Measurements from ENCODE around the gene UGT1A1.

Gene UGT1A1

DNA sequence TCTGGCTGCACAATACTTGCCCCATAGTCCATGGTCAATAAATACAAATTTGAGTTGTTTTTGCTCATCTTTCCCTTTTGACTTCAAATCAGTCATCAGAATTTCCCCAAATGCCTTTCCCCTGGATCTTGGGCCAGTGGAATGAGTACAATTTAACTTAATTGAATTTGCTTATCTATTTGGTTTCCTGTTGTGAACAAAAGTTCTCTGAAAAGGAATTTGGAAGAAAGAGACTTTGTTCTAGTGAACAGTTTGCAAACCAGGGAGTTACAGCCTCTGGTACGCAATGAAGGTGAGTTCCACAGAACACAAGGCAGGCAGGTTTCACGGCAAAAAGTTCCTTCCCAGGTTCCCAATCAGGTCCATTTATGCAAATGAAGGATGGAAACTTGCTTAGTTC, 1.2 kb upstream of the UGT1A1 start:
- DNase-seq = no peak

DNA sequence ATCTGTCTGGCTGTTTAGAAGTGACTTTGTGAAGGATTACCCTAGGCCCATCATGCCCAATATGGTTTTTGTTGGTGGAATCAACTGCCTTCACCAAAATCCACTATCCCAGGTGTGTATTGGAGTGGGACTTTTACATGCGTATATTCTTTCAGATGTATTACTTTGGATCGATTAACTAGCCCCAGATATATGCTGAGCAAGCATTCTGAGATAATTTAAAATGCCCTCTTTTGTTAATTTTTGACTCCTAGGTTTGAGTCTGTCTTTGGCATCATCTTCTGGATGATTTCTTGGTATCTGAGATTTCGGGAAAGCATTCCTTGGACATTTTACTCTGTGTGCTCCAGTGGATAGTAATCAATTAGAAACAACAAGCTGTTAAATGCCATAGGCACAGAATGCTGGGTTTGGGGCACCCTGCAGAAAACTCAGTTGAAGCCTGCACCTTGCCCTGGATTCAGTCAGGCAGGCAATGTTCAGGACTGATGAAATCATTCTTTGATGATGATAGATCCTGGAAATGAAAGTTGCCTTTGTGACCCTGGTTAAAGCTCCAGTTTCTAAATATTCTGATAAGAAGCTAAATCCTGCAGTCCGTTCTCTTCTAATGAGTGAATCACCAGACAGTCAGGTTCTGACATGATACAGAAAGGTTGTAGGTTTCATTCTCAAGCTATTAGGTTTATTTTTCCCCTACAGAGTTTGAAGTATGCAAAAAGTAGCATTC, 1.1 kb downstream of the UGT1A1 start:
- DNase-seq = no peak

DNA sequence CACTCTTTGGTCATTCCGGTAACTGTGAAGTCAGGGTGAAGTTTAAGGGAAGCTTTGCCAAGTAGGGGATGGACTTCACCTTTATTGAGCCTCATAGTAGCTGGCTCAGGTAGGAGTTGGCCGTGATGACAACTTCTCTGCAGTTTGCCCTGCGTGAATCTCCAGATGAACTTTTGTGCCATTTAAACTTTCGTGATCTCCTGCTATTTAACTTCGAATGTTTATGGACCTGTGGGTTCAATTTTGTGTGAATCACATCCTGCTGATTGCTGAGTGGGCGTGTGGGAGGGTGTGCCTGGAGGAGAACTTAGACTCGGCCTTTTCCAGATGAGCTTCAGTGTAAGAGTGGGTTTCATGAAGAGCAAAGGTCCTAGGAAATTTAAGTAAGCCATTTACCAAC, 4.2 kb downstream of the UGT1A1 start:
- DNase-seq = no peak

DNA sequence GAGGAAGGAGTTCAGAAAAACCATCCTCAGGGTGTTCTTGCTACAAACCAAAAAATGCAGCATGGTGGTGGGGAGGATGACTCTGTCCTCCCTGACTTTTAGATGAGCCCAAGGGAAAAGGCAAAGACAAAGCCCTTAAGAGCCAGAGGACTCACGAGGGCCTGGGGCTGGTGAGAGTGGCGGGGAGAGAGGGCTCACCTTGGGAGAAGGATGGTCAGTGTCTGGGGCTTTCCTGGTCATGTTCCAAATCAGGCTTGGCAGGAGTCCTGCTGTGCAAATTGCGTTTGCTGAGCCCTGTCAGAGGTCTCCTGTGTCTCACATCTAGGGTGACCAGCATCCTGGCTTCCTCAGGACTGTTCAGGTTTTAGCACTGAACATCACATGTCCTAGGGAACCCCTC, 4.7 kb downstream of the UGT1A1 start:
- no peak for DNase-seq

DNA sequence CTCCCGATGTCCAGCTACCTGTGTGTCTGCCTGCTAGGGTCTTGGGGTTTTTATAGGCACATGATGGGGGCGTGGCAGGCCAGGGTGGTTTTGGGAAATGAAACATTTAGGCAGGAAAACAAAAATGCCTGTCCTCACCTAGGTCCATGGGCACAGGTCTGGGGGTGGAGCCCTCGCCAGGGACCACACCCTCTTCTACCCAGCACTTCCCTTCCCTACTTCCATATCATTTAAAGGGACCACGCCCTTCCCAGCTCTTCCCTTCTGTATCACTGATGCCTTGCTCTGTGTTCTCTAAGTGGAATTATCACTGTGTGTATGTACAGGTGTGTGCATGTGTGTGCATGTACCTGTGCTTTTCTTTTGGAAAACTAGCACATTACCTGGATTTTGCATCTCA, 6.3 kb downstream of the UGT1A1 start:
- no peak for DNase-seq

DNA sequence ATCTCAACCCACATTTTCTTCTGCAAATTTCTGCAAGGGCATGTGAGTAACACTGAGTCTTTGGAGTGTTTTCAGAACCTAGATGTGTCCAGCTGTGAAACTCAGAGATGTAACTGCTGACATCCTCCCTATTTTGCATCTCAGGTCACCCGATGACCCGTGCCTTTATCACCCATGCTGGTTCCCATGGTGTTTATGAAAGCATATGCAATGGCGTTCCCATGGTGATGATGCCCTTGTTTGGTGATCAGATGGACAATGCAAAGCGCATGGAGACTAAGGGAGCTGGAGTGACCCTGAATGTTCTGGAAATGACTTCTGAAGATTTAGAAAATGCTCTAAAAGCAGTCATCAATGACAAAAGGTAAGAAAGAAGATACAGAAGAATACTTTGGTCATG, 8.0 kb downstream of the UGT1A1 start:
- no peak for DNase-seq

DNA sequence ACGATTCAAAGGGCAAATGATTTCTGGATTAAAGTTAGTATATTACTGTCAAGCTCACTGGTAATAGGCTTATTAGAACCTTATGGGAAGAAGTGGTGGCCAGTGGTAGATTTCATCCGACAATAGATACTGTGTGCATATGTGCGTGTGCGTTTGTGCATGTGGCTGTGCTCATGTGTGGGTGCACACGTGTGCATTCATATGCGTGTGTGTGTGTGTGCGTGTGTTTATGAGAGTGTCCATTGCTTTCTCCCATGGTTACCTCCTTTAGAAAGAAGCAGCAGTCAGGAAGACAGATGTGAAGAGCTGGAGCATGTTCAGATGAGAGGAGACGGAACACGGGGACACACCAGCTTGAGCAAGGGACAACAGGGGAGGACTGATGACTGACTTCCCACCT, 9.2 kb downstream of the UGT1A1 start:
- no peak for DNase-seq

DNA sequence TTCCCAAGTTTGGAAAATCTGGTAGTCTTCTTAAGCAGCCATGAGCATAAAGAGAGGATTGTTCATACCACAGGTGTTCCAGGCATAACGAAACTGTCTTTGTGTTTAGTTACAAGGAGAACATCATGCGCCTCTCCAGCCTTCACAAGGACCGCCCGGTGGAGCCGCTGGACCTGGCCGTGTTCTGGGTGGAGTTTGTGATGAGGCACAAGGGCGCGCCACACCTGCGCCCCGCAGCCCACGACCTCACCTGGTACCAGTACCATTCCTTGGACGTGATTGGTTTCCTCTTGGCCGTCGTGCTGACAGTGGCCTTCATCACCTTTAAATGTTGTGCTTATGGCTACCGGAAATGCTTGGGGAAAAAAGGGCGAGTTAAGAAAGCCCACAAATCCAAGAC, 12.1 kb downstream of the UGT1A1 start:
- DNase-seq = no peak

DNA sequence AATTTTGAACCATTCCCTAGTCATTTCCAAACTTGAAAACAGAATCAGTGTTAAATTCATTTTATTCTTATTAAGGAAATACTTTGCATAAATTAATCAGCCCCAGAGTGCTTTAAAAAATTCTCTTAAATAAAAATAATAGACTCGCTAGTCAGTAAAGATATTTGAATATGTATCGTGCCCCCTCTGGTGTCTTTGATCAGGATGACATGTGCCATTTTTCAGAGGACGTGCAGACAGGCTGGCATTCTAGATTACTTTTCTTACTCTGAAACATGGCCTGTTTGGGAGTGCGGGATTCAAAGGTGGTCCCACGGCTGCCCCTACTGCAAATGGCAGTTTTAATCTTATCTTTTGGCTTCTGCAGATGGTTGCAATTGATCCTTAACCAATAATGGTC, 12.5 kb downstream of the UGT1A1 start:
- no peak for DNase-seq

DNA sequence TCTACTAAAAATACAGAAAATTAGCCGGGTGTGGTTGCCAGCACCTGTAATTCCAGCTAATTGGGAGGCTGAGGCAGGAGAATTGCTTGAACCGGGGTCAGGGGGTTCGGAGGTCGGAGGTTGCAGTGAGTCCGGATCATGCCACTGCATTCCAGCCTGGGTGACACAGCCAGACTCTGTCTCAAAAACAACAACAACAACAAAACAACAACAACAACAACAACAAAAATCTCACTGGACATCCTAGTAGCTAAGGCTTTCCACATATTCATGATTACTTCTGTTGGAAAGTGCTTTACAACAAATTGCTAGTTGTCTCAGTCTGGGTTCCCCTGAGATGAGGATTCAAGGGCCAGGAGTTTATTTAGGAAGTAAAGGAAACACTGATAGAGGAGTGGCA, 13.8 kb downstream of the UGT1A1 start:
- DNase-seq = no peak

DNA sequence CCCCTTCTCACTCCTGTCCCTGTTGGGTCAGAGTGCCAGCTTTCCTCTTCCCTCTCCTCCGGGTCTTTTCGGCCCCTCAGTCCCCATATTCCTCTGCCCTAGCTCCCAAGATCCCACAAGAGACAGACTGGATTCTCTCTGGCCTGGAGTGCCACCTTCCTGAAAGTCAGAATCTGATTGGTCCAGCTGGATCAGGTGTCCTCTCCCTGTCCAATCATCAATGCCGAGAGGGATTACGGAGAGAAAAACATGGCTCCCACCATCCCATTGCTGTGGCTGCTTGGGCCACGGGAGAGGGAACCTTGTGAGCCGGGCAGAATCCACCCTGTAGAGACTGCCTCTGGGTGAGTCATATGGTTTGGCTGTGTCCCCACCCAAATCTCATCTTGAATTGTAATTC, 15.3 kb downstream of the UGT1A1 start:
- no peak for DNase-seq

DNA sequence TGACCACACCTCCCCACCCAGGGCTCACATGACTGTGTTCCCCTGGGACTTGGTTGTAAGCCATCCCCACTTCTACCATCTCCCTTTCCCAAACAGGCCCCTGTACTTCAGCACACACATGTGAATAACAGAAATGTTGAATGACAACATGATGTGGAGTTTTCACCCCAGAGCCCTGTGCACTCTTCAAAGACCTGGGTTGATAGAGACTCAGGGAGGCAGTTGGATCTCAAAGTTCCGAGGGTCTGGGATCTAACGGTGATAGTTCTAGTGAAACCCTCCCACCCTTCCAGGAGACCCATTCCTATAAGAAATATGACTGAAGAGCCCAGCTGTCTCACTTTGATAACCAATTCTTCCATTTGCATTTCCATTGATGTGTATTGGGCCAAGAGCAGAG, 18.0 kb downstream of the UGT1A1 start, which contains the start of gene MROH2A:
Gene MROH2A, plus strand, starts transcription at position 301 of the 400 bp plus-strand sequence. CDS start 1,029 bp downstream, outside the sequence.
- DNase-seq = no peak

DNA sequence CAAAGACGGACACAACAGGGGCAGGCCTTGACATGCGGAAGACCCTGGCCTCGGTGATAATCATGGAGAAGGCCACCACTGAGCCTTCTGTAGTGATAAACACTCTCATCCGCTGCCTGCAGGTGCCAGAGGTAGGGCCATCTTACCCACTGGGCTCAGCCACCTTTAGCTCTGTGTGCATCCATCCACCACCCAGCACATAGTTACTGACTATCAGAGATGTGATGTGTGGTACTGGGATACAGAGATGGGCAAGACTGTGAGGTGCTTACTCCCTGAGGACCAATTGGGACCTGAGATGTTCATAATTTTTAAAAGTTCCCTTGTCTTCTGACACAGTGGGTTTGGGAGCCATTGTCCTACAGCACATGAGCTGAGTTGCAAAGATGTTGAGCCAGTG, 19.7 kb downstream of the UGT1A1 start:
- DNase-seq = no peak

DNA sequence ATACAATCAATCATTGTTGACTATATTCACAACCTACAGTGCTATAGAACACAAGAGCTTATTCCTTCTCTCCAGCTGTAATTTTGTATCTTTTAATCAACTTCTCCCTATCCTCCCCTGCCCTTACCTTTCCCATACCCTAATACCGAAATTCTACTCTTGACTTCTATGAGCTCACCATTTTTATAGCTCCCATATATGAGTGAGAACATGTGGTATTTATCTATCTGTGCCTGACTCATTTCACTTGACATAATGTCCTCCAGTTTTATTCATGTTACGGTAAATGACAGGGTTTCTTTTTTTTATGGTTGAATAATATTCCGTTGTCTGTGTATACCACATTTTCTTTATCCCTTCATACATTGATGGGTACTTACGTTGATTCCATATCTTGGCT, 20.7 kb downstream of the UGT1A1 start:
- no peak for DNase-seq

DNA sequence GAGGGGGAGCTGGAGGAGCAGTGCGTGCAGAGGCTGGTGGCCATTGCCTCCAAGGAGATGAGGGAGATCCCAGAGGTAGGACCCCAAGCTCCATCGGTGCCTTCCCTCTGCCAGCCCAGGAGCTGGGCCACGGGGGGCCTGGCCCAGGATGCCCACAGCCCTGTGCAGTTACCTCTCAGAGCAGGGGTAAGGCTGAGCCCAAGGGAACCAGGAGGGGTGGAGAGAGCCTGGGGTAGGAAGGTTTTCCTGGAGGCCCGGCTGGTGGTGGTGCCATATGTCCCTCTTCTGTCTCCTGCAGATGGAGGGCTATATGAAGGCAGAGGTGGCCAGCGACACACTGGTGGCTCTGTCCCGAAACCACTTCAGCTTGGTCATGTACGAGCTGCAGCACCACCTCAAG, 29.5 kb downstream of the UGT1A1 start:
- DNase-seq = no peak

DNA sequence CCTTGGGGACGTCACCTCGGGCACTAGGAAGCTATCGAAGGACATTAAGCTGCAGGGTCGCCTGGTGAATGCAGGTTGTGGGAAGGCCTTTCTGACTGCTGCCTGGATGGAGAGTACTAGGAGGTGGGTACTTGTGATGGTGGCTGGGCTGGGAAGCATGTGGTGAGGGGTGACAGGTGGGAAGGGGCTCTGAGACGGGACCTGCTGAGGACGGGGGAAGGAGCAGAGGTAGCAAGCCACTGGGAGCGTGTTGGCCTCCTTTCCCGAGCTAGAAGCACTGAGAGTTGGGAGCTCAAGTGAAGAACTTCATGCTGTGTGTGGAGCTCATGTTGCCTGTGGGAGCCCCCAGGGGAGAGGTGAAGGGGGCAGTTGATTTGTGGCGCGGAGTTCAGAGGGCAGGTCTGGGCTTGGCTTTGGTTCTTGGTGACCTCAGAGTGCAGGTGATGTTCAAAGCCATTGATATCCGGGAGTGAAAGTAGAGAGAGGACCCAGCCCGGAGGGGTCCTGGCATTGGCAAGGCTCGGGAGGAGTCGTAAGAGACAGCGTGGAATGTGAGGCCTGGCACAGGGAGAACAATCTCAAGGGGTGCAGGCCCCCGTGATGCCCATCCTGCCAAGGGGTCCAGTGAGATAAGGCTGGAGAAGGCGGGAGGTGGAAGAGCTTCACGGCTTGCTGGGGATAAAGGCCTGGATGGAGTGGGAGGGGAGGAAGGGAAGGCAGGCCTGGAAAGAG, 31.2 kb downstream of the UGT1A1 start:
- DNase-seq = no peak

DNA sequence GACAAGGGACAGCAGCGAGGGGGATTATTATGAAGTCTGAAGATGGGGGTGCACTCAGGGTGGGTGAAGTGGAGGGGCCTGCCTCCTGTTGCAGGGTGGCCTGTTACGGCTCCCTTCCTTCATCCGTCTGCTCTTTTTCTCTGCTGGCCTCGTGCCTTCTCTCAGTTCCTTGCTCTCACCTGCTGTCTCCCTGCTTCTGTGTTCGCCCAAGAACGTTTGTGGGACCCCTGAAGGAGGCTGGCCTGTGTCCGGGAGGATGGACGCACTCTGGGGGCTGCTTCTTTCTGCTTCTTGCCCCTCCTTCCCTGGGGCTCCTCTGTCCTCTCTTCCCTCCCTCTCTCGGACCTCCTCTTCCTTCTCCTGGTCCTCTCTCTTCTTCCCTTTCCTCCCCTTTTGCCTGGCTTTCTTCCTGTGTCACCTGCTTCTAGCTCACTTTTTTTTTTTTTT, 31.8 kb downstream of the UGT1A1 start:
- no peak for DNase-seq

DNA sequence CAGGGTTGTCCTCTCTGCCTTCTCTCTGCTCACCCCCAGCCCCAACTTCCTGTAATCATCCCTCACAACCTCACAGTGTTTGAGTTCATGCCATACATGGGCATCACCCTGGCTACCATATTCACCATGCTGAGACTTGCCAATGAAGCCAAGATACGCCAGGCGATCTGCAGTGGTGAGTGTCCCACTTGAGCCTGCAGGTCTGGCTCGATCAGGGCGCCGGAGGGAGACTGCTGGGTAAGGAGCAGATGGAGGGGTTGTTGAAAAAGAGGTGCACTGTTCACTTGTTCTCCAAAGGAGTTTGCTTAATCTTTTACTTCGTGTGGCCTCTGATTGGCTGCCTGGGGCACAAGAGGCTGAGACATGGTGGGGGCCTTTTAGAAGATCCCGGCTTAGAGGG, 32.6 kb downstream of the UGT1A1 start:
- DNase-seq = no peak

DNA sequence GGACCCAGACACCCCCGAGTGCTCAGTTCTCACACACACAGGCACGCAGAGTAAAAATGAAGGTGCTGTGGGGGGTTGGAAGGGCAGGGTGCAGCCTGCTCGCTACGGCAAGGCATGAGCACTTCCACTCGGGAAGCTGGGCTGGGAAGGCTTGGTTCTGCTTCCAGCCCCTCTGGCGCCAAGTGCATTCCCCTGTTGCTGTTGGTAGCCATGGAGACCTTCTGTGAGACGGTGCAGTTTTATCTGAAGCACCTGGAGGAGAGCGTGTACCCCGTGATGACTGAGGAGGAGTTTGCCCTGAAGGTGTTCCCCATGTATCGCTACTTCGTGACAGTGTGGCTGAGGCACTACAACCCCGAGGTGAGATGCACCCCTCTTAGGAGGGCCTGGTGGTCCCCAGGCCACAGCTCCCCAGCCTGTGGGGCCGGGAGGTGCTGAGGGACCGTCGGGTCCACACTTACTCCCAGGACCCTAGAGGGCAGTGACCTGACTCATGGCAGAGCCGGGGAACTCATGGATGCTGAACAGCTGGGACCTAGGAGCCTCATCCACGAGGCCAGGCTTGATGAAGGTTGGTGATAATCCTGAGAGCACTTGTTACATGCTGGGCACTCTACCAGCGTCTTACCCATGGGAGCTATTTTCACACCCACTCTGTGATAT, 33.5 kb downstream of the UGT1A1 start:
- DNase-seq = no peak

DNA sequence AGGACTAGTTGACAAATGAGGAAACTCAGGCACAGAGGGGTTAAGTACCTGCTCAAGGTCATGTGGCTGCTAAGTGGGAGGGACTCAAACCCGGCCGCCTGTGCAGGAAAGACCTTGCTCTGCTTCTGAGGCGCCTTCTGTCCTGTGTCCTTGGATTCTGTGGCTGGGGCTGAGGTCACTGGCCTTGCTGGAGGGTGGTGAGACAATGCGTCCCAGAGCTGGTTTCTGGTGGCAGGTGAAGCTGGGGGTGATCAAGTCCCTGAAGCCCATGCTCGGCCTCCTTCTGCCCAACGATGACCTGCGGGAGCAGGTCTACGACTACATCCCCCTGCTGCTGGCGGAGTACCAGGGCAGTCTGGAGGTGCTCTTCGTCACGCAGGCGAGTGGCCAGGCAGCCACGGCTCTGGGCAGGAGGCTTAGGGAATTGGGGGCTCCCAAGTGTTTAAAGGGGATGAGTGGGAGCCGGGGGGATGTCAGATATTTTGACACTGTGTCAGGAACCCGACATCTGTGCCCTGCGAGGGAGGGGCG, 34.1 kb downstream of the UGT1A1 start:
- DNase-seq = no peak

DNA sequence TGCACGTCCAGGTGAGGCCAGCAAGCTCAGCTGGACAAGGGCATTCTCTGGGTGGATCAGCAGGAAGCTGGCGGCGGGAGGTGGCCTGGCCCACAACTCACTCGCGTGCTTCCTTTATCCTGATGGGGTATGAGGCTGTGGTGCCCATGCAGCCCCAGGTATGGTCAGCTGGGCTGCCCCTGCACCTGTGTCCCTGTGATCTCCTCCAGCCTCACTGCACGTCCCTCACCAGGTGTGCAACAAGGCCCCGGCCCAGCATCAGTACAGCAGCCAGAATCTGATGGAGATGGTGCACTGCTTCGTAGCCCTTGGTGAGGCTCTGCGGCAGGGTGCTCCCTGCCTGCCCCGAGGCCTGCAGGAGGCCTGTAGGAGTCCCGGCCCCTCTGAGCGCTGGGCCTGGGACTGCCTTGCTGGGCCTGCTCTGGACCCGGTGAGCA, 35.7 kb downstream of the UGT1A1 start:
- DNase-seq = no peak

DNA sequence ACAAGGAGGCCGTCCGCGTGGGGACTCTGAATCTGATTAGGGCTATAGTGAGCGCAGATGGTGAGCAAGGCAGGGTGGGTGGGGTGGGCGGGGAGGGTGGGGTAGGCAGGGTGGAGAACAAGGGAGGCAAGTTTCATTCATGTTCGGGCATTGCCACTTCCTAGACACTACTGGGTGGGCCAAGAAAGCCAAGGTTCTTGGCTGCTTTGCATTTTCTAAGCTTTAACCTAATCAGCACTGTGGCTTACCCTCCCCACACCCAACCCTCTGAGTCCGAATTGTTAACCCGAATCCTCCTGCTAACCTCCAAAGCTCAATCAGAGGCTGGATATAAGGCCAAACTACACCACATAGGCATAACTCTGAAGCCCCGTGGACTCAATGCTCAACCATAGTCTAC, 36.2 kb downstream of the UGT1A1 start:
- no peak for DNase-seq

DNA sequence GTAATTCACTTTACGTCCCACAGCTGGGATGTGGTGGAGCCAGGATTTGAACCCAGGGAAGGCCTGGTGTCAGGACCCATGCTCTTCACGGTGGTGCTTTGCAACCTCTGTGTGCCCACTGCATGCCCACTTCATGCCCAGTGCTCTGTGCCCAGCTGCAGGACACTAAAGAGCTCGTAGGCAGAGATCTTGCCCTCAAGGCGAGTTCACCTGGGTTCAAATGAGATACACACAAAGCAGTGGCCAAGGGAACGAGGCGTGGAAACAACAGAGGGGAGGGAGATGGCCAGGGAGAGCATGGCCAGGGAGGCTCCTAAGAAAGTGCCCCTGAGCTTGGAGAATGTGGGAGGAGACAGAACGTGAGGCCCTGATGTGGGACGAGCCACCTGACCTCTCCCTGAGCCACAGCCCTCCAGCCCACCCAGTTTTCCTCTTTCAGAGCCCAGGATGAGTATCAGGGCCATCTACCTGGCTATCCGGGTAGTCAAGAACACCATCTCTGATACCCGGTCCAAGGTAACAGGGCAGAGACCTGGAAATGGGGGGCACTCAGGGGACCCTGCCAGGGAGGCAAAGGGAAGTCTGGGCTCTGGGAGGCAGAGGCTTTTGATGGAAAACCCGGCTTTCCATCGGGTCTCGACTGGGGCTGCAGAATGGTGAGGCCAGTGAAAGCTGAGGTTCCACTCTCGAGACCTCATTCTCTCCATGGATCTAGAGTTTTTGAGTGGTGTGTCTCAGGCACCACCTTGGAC, 38.4 kb downstream of the UGT1A1 start:
- no peak for DNase-seq
